H1 (cell line): ENCODE data around the gene MAP9. TPM values are rescaled to one million over a fixed set of nuclear protein-coding genes. Genes with fewer than 3 reads are reported as not detected.

Experiments used
- CTCF ChIA-PET: fragments of 300-600 bp; sonication (Branson Sonifier 250); formaldehyde crosslinking; loops from one replicate; lab custom pipeline; 2021; ENCODE audit not compliant: partially characterized antibody; lab: Charles Lee
- POLR2A ChIA-PET: fragments of 300-600 bp; sonication (Branson Sonifier 250); formaldehyde crosslinking; loops from one replicate; lab custom pipeline; 2021; ENCODE audit warnings: inconsistent platforms; ENCODE audit not compliant: partially characterized antibody; lab: Charles Lee
- DNase-seq, 2 experiments: peaks; one replicate each; pipeline versions ENCODE4 v3.0.0 to v3.0.0-alpha.2; 2010 to 2022; ENCODE audit warnings: low spot score in 2 of 2, low read depth in 1 of 2, mixed read lengths in 1 of 2
- FAIRE-seq: peaks from 2 replicates; lab custom pipeline; 2011; peaks lifted over from hg19 to GRCh38; lab: Jason Lieb, UNC
- H2AFZ ChIP-seq: 2 replicates; pipeline ENCODE4 v1.8.1; 2012; ENCODE audit warnings: low read length, inconsistent platforms
- H2AK5ac ChIP-seq: 2 replicates; pipeline ENCODE4 v1.6.1; 2013; ENCODE audit warnings: low read depth, low read length
- H2BK120ac ChIP-seq: replicated peaks from 2 replicates; pipeline ENCODE3; 2013; ENCODE audit warnings: low read depth, low read length, inconsistent platforms
- H2BK12ac ChIP-seq: 2 replicates; pipeline ENCODE4 v1.6.1; 2013; ENCODE audit warnings: low read depth, low read length
- H2BK15ac ChIP-seq: 2 replicates; pipeline ENCODE4 v1.6.1; 2013; ENCODE audit warnings: low read length
- H2BK20ac ChIP-seq: 2 replicates; pipeline ENCODE4 v1.6.1; 2013; ENCODE audit warnings: low read length
- H2BK5ac ChIP-seq: 2 replicates; pipeline ENCODE4 v1.6.1; 2013; ENCODE audit warnings: low read depth, low read length
- H3K14ac ChIP-seq: 2 replicates; pipeline ENCODE4 v1.6.1; 2013; ENCODE audit warnings: inconsistent platforms; ENCODE audit not compliant: insufficient read length
- H3K18ac ChIP-seq: 2 replicates; pipeline ENCODE4 v1.6.1; 2013; ENCODE audit warnings: low read length; ENCODE audit errors: extremely low read depth
- H3K23ac ChIP-seq: 2 replicates; pipeline ENCODE4 v1.6.1; 2013; ENCODE audit warnings: inconsistent platforms; ENCODE audit not compliant: insufficient read length
- H3K23me2 ChIP-seq: 2 replicates; pipeline ENCODE4 v1.6.1; 2013; ENCODE audit warnings: low read depth, low read length
- H3K27ac ChIP-seq: 2 replicates; pipeline ENCODE4 v1.6.1; 2011; ENCODE audit warnings: low read depth, low read length, inconsistent platforms
- H3K27me3 ChIP-seq, 4 experiments: replicated peaks in 1 of 4; 1 replicate in 1 of 4; 2 replicates in 3 of 4; pipeline versions ENCODE4 v1.6.1 to v1.8.1; 2011 to 2013; ENCODE audit warnings: low read length in 3 of 4, mild to moderate bottlenecking in 3 of 4, inconsistent platforms in 2 of 4, mixed read lengths in 2 of 4, moderate library complexity in 1 of 4; ENCODE audit not compliant: control insufficient read depth in 3 of 4, insufficient read depth in 3 of 4; ENCODE audit errors: extremely low read depth in 1 of 4
- H3K36me3 ChIP-seq, 4 experiments: 2 replicates each; pipeline versions ENCODE4 v1.6.1 to v1.8.1; 2011 to 2013; ENCODE audit warnings: mild to moderate bottlenecking in 4 of 4, low read length in 3 of 4, moderate library complexity in 2 of 4, control low read depth in 1 of 4, inconsistent platforms in 1 of 4; ENCODE audit not compliant: insufficient read depth in 4 of 4, control insufficient read depth in 2 of 4
- H3K4ac ChIP-seq: replicated peaks from 2 replicates; pipeline ENCODE3; 2013; ENCODE audit warnings: low read length, low read depth, mixed read lengths, inconsistent platforms; ENCODE audit not compliant: insufficient read length
- H3K4me1 ChIP-seq, 4 experiments: replicated peaks in 1 of 4; 1 replicate in 1 of 4; 2 replicates in 3 of 4; pipeline versions ENCODE4 v1.6.1 to v1.8.1; 2011 to 2013; ENCODE audit warnings: low read length in 3 of 4, inconsistent platforms in 2 of 4, mixed read lengths in 1 of 4; ENCODE audit not compliant: insufficient read depth in 4 of 4, control insufficient read depth in 3 of 4
- H3K4me2 ChIP-seq, 2 experiments: 2 replicates each; pipeline versions ENCODE4 v1.6.1 to v1.8.1; 2011 to 2013; ENCODE audit warnings: low read depth in 2 of 2, low read length in 2 of 2, control low read depth in 1 of 2, inconsistent platforms in 1 of 2, mild to moderate bottlenecking in 1 of 2; ENCODE audit not compliant: insufficient read depth in 1 of 2
- H3K4me3 ChIP-seq, 4 experiments: fragments of 200-600, 300-600 bp in 1 of 4; sonication (generic), shearing (Covaris generic), sonication (Bioruptor Twin) in 1 of 4; 2 replicates each; pipeline versions ENCODE4 v1.5.1 to v1.8.1; 2011 to 2016; ENCODE audit warnings: low read length in 4 of 4, low read depth in 3 of 4, control low read depth in 2 of 4, inconsistent platforms in 2 of 4, mild to moderate bottlenecking in 2 of 4, mixed read lengths in 1 of 4, moderate library complexity in 1 of 4; ENCODE audit not compliant: insufficient read depth in 2 of 4; ENCODE audit errors: extremely low read depth in 1 of 4
- H3K56ac ChIP-seq: replicated peaks from 2 replicates; pipeline ENCODE3; 2013; ENCODE audit warnings: low read depth, mild to moderate bottlenecking, mixed read lengths, low read length, inconsistent platforms; ENCODE audit not compliant: insufficient read length
- H3K79me1 ChIP-seq: 2 replicates; pipeline ENCODE4 v1.6.1; 2013; ENCODE audit warnings: low read depth, low read length, control low read depth
- H3K79me2 ChIP-seq, 2 experiments: 2 replicates each; pipeline versions ENCODE4 v1.6.1 to v1.8.1; 2012 to 2013; ENCODE audit warnings: low read length in 2 of 2, mild to moderate bottlenecking in 2 of 2, inconsistent platforms in 1 of 2; ENCODE audit not compliant: insufficient read depth in 2 of 2, control insufficient read depth in 1 of 2
- H3K9ac ChIP-seq, 4 experiments: replicated peaks in 1 of 4; 1 replicate in 1 of 4; 2 replicates in 3 of 4; pipeline versions ENCODE4 v1.6.1 to v1.8.1; 2011 to 2013; ENCODE audit warnings: low read depth in 3 of 4, low read length in 3 of 4, control low read depth in 2 of 4, mild to moderate bottlenecking in 2 of 4, moderate library complexity in 2 of 4, inconsistent platforms in 1 of 4; ENCODE audit errors: extremely low read depth in 1 of 4
- H3K9me3 ChIP-seq, 2 experiments: 2 replicates each; pipeline versions ENCODE4 v1.6.1 to v1.8.1; 2012 to 2013; ENCODE audit warnings: mild to moderate bottlenecking in 2 of 2, moderate library complexity in 2 of 2, control low read depth in 1 of 2, inconsistent platforms in 1 of 2, low read depth in 1 of 2, low read length in 1 of 2, mixed read lengths in 1 of 2; ENCODE audit not compliant: insufficient read depth in 2 of 2
- H4K20me1 ChIP-seq, 2 experiments: replicated peaks in 1 of 2; 2 replicates each; pipeline versions ENCODE3 to v1.8.1; 2011 to 2013; ENCODE audit warnings: inconsistent platforms in 2 of 2, low read length in 2 of 2, mild to moderate bottlenecking in 1 of 2; ENCODE audit not compliant: insufficient read depth in 2 of 2, control insufficient read depth in 1 of 2
- H4K5ac ChIP-seq: 2 replicates; pipeline ENCODE4 v1.6.1; 2013; ENCODE audit warnings: low read length, low read depth, mixed read lengths, inconsistent platforms; ENCODE audit not compliant: insufficient read length
- H4K8ac ChIP-seq: 2 replicates; pipeline ENCODE4 v1.8.0; 2013; ENCODE audit warnings: mild to moderate bottlenecking, moderate library complexity, low read length, inconsistent platforms; ENCODE audit not compliant: insufficient read depth; ENCODE audit errors: extremely low read depth
- H4K91ac ChIP-seq: replicated peaks from 2 replicates; pipeline ENCODE3; 2013; ENCODE audit warnings: low read length, mixed read lengths, inconsistent platforms; ENCODE audit not compliant: insufficient read length
- HDAC2 ChIP-seq, 2 experiments: fragments of 300-600 bp in 1 of 2; sonication (generic) in 1 of 2; IDR thresholded peaks; 2 replicates each; pipeline ENCODE4 v1.6.1; 2011 to 2012; ENCODE audit warnings: low read depth in 2 of 2, low read length in 2 of 2, mild to moderate bottlenecking in 2 of 2, moderate library complexity in 2 of 2, borderline replicate concordance in 1 of 2, inconsistent platforms in 1 of 2
- RAD21 ChIP-seq, 2 experiments: IDR thresholded peaks in 1 of 2; conservative IDR thresholded peaks in 1 of 2; 2 replicates each; pipeline ENCODE4 v1.6.1; 2011; ENCODE audit warnings: low read depth in 2 of 2, low read length in 2 of 2, improper control_type of control experiment in 1 of 2, inconsistent platforms in 1 of 2, mild to moderate bottlenecking in 1 of 2, moderate library complexity in 1 of 2
- WGBS, 2 experiments: shearing (Covaris generic) in 1 of 2; methylation state at CpG; one replicate each; pipeline versions ENCODE4 v1.1.6 to v1.1.7; 2013 to 2015; ENCODE audit warnings: low lambda C conversion rate in 2 of 2, mixed read lengths in 2 of 2, inconsistent platforms in 1 of 2, low coverage in 1 of 2, missing lambda C conversion rate in 1 of 2; ENCODE audit not compliant: insufficient replicate concordance in 2 of 2, insufficient coverage in 1 of 2, insufficient read length in 1 of 2; ENCODE audit errors: extremely low coverage in 1 of 2, missing lambda C conversion rate in 1 of 2; 5-methylcytosine and 5-hydroxymethylcytosine counted together
- polyA plus RNA-seq, 7 experiments: library from polyadenylated mRNA; depleted of rRNA in 3 of 7; stranded (reverse) in 5 of 7; unstranded in 2 of 7; fragments of >200 nt in 5 of 7; fragments of 200-250 nt in 2 of 7; gene quantifications; 1 replicate in 5 of 7; 2 replicates in 1 of 7; 4 replicates in 1 of 7; pipeline versions ENCODE4 v1.2.1 to v1.2.3, GENCODE V29; 2011 to 2013; ENCODE audit warnings: missing spikeins in 2 of 7, mixed read lengths in 2 of 7
- total RNA-seq: library from RNA; stranded (reverse); fragmentation: NEBNext Ultra II Directional; extraction: Animal tissue kit (Norgen Biotek cat#: 25700); gene quantifications from 2 replicates; pipeline ENCODE4 v1.2.1, GENCODE V29; 2021
- TF ChIP-seq, protein P1 (sequence below), 3 experiments: IDR thresholded peaks; 1 replicate in 2 of 3; 2 replicates in 1 of 3; pipeline versions ENCODE4 v1.5.1 to v1.6.1; 2011; ENCODE audit warnings: low read length in 3 of 3, mild to moderate bottlenecking in 3 of 3, inconsistent platforms in 2 of 3, low read depth in 1 of 3, moderate library complexity in 1 of 3; ENCODE audit not compliant: insufficient read depth in 1 of 3; ENCODE audit errors: control extremely low read depth in 1 of 3

Gene MAP9
- total and polyA plus RNA-seq, 2 of the 8 experiments (the other 6 are each of a cell fraction or from before 2014, with no cell fraction given) = 2.1 to 18.9 TPM

DNA sequence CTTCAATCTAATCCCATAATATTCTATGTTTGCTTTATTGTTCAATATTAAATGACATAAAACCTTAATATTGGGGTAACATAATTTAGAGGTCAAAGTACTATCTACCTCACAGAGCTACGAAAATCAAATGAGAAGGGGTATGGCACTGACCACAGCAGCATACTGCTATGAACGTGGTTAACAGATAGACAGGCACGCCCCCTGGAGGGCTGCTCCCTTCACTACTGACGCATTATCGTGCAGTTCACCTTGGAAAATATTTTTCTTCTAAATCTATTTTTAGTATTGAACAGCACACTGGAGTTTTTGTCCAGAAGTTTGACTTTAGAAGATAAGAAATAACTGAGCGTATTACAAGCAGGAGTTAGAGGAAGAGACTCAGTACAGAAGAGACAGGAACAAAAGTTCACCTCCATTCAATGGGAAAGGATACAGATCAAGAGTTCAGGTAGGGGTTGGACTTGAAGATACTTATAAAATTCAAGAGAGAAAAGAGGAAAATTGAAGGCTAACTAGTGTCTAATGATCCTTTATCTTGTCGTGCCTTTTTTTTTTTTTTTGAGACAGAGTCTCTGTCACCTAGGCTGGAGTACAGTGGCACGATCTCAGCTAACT is 22.7 kb downstream of the MAP9 start:
- Histone ChIP-seq H3K4me3 (no peak overlapping the region), H4K8ac (no peak overlapping the region), H3K56ac (no peak overlapping the region), H2BK15ac (no peak overlapping the region), H3K36me3 (peaks cover 0 to 17% (median 2%) of the 10 kb centered on the region in 4 experiments; a peak in 2 of 8 replicates), H2BK120ac (no peak overlapping the region), H3K23ac (no peak overlapping the region), H3K18ac (no peak overlapping the region), H3K9me3 (no peaks in the 10 kb centered on the region), H2BK5ac (no peak overlapping the region), H2BK20ac (no peak overlapping the region), H3K4ac (no peak overlapping the region), H3K79me1 (no peaks in the 10 kb centered on the region), H4K20me1 (no peaks in the 10 kb centered on the region), H4K91ac (no peak overlapping the region), H3K79me2 (no peaks in the 10 kb centered on the region), H3K4me2 (no peak overlapping the region), H3K23me2 (no peaks in the 10 kb centered on the region), H3K9ac (no peak overlapping the region), H2AK5ac (no peak overlapping the region), H3K14ac (no peak overlapping the region), H2AFZ (no peak overlapping the region), H3K4me1 (no peaks in the 10 kb centered on the region), H2BK12ac (no peak overlapping the region), H4K5ac (no peak overlapping the region), H3K27me3 (no peaks in the 10 kb centered on the region), H3K27ac (no peak overlapping the region)
- FAIRE-seq (peak; percentile 82), DNase-seq (peak in 1 of 2 experiments; percentile 78)
- ChIA-PET POLR2A (no interaction called here), CTCF (interaction anchor here (0.5 to 5.9 kb wide), 28 partner anchors 9 to 721 kb away, joined by 3 to 49 read pairs (median 4); partner anchors contain the start of gene NPY2R)
- WGBS, 2 experiments = 49% methylated on average over 8 of the region's 8 CpGs; no CpG with 5 or more reads in 1 of the 2 experiments
- TF ChIP-seq RAD21 (IDR thresholded peaks at IDR 0.05 in 1 of 2, conservative IDR thresholded peaks at IDR 0.05 in 1 of 2; ENCODE audit: low read depth in 2 of 2, low read length in 2 of 2) (peak; percentile 88 to 89), HDAC2 (IDR thresholded peaks at IDR 0.05; ENCODE audit: borderline replicate concordance in 1 of 2, low read depth in 2 of 2, low read length in 2 of 2) (no peak)
- TF ChIP-seq, protein P1, sequence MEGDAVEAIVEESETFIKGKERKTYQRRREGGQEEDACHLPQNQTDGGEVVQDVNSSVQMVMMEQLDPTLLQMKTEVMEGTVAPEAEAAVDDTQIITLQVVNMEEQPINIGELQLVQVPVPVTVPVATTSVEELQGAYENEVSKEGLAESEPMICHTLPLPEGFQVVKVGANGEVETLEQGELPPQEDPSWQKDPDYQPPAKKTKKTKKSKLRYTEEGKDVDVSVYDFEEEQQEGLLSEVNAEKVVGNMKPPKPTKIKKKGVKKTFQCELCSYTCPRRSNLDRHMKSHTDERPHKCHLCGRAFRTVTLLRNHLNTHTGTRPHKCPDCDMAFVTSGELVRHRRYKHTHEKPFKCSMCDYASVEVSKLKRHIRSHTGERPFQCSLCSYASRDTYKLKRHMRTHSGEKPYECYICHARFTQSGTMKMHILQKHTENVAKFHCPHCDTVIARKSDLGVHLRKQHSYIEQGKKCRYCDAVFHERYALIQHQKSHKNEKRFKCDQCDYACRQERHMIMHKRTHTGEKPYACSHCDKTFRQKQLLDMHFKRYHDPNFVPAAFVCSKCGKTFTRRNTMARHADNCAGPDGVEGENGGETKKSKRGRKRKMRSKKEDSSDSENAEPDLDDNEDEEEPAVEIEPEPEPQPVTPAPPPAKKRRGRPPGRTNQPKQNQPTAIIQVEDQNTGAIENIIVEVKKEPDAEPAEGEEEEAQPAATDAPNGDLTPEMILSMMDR (IDR thresholded peaks at IDR 0.05; ENCODE audit: control extremely low read depth in 1 of 3, insufficient read depth in 1 of 3, low read depth in 1 of 3, low read length in 3 of 3) = peak; percentile 74 to 78 (median 75)
